PC-3 (cell line): Measurements from ENCODE around the gene MOCS1. TPM values are rescaled to one million over a fixed set of nuclear protein-coding genes. Genes with fewer than 3 reads are reported as not detected.

ENCODE experiments used
- ATAC-seq: fragments of 200-7000 bp; cut with Tn5 transposase; 2 replicates; pipeline ENCODE4 v1.9.1; 2020; ENCODE audit warnings: mild to moderate bottlenecking, moderate library complexity
- BruUV-seq: library from RNA; stranded (reverse); fragments of 400-500 nt; replicated peaks from 2 replicates; lab custom pipeline; 2021; lab: Mats Ljungman, UMichigan
- CTCF ChIA-PET: fragments of 300-600 bp; sonication (Branson Sonifier 250); formaldehyde crosslinking; loops from one replicate; lab custom pipeline; 2022; ENCODE audit warnings: antibody characterized with exemption; lab: Charles Lee
- POLR2A ChIA-PET: fragments of 300-600 bp; sonication (Branson Sonifier 250); formaldehyde crosslinking; loops from one replicate; lab custom pipeline; 2022; ENCODE audit warnings: antibody characterized with exemption; ENCODE audit not compliant: unreplicated experiment; lab: Charles Lee
- DNase-seq: peaks from one replicate; pipeline ENCODE4 v3.0.0-alpha.2; 2015
- H2AFZ ChIP-seq: fragments of 300-600 bp; sonication (generic); 2 replicates; pipeline ENCODE4 v1.6.0; 2016; ENCODE audit warnings: antibody characterized with exemption, low read length
- H3F3A ChIP-seq: fragments of 300-600 bp; sonication (generic); one replicate; pipeline ENCODE4 v1.6.0; 2017; ENCODE audit warnings: antibody characterized with exemption, low read length, control low read depth, mild to moderate bottlenecking; ENCODE audit not compliant: unreplicated experiment
- H3K27ac ChIP-seq: fragments of 300-600 bp; sonication (generic); 2 replicates; pipeline ENCODE4 v1.5.1; 2016; ENCODE audit warnings: mild to moderate bottlenecking, low read length
- H3K27me3 ChIP-seq: fragments of 300-600 bp; sonication (generic); 2 replicates; pipeline ENCODE4 v1.6.1; 2016; ENCODE audit warnings: low read length, mixed read lengths
- H3K36me3 ChIP-seq: fragments of 300-600 bp; sonication (generic); 2 replicates; pipeline ENCODE4 v1.6.1; 2016; ENCODE audit warnings: low read depth, mixed run types, low read length, mixed read lengths
- H3K4me1 ChIP-seq: fragments of 300-600 bp; sonication (generic); 2 replicates; pipeline ENCODE4 v1.5.1; 2016; ENCODE audit warnings: low read length; ENCODE audit not compliant: insufficient read depth
- H3K4me2 ChIP-seq: fragments of 300-600 bp; sonication (generic); 2 replicates; pipeline ENCODE4 v1.6.0; 2016; ENCODE audit warnings: low read length
- H3K4me3 ChIP-seq: fragments of 300-600 bp; sonication (generic); 2 replicates; pipeline ENCODE4 v1.5.1; 2016; ENCODE audit warnings: mild to moderate bottlenecking, low read length, mixed read lengths
- H3K79me2 ChIP-seq: fragments of 300-600 bp; sonication (generic); 2 replicates; pipeline ENCODE4 v1.6.1; 2017; ENCODE audit warnings: low read length, mixed read lengths
- H3K9ac ChIP-seq: fragments of 300-600 bp; sonication (generic); 2 replicates; pipeline ENCODE4 v1.6.0; 2016; ENCODE audit warnings: mild to moderate bottlenecking, low read length
- H3K9me2 ChIP-seq: fragments of 300-600 bp; sonication (generic); replicated peaks from 2 replicates; pipeline ENCODE4 v1.6.1; 2016; ENCODE audit warnings: mixed run types, low read length, mixed read lengths
- H3K9me3 ChIP-seq: fragments of 300-600 bp; sonication (generic); 2 replicates; pipeline ENCODE4 v1.6.1; 2016; ENCODE audit warnings: low read length, mixed read lengths
- H4K20me1 ChIP-seq: fragments of 300-600 bp; sonication (generic); 2 replicates; pipeline ENCODE4 v1.6.1; 2016; ENCODE audit warnings: low read length, mixed read lengths
- EZH2 ChIP-seq: fragments of 300-600 bp; sonication (generic); IDR thresholded peaks from one replicate; pipeline ENCODE4 v1.6.1; 2017; ENCODE audit warnings: antibody characterized with exemption, mild to moderate bottlenecking, low read length; ENCODE audit not compliant: unreplicated experiment
- EZH2phosphoT487 ChIP-seq: fragments of 300-600 bp; sonication (generic); IDR thresholded peaks from 2 replicates; pipeline ENCODE4 v1.6.1; 2018; ENCODE audit warnings: mild to moderate bottlenecking, antibody characterized with exemption, low read length, borderline replicate concordance
- intact Hi-C: fragments of 100-400 bp; cut with micrococcal nuclease; formaldehyde crosslinking; loops from 2 replicates; pipeline ENCODE4 v1.9.0; 2023
- total RNA-seq: library from RNA; depleted of rRNA; stranded (reverse); fragments of >200 nt; gene quantifications from 2 replicates; pipeline ENCODE4 v1.2.3, GENCODE V29; 2014
- TF ChIP-seq, protein P1 (sequence below): fragments of 300-600 bp; sonication (generic); conservative IDR thresholded peaks from 2 replicates; pipeline ENCODE4 v1.5.1; 2017; ENCODE audit warnings: antibody characterized with exemption, low read depth, mild to moderate bottlenecking, low read length

The MOCS1 gene
- total RNA-seq, 1 experiment from 2014 or later, result 6.0 TPM

DNA sequence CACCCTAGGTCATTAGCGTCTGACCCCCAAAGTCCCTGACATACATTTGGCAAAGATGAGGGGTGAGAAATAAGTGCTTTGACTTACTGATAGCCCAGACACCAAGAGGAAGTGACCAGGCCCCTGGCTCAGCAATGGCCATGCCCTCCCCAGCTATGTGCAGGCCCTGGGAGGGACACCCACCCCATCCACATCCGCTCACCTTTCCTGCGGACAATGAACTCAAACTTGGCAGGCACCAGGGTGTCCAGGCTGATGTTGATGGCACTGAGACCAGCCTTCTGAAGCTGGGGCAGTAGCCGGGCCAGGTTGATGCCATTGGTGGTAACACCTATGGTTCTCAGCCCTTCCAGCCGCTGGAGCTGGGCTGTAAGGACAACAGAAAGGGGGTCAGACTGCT lies 18.4 kb downstream of the MOCS1 start:
- Histone ChIP-seq H3K9me2 (no peaks in the 10 kb centered on the region), H3K9me3 (no peaks in the 10 kb centered on the region), H3K9ac (no peak overlapping the region), H3K27ac (no peak overlapping the region), H3F3A (no peaks in the 10 kb centered on the region), H3K27me3 (no peaks in the 10 kb centered on the region), H2AFZ (no peak overlapping the region), H3K79me2 (no peaks in the 10 kb centered on the region), H3K4me1 (no peaks in the 10 kb centered on the region), H3K4me2 (no peak overlapping the region), H3K36me3 (no peaks in the 10 kb centered on the region), H3K4me3 (no peak overlapping the region), H4K20me1 (no peaks in the 10 kb centered on the region)
- no peak for TF ChIP-seq EZH2
- TF ChIP-seq, protein P1, sequence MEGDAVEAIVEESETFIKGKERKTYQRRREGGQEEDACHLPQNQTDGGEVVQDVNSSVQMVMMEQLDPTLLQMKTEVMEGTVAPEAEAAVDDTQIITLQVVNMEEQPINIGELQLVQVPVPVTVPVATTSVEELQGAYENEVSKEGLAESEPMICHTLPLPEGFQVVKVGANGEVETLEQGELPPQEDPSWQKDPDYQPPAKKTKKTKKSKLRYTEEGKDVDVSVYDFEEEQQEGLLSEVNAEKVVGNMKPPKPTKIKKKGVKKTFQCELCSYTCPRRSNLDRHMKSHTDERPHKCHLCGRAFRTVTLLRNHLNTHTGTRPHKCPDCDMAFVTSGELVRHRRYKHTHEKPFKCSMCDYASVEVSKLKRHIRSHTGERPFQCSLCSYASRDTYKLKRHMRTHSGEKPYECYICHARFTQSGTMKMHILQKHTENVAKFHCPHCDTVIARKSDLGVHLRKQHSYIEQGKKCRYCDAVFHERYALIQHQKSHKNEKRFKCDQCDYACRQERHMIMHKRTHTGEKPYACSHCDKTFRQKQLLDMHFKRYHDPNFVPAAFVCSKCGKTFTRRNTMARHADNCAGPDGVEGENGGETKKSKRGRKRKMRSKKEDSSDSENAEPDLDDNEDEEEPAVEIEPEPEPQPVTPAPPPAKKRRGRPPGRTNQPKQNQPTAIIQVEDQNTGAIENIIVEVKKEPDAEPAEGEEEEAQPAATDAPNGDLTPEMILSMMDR, result no peak
- TF ChIP-seq EZH2phosphoT487, result no peak
- BruUV-seq, result no TSS peak
- POLR2A ChIA-PET, result no interaction called here
- ATAC-seq (no peak), DNase-seq (no peak)
- CTCF ChIA-PET, result no interaction called here
- intact Hi-C loops, result no loop called here

DNA sequence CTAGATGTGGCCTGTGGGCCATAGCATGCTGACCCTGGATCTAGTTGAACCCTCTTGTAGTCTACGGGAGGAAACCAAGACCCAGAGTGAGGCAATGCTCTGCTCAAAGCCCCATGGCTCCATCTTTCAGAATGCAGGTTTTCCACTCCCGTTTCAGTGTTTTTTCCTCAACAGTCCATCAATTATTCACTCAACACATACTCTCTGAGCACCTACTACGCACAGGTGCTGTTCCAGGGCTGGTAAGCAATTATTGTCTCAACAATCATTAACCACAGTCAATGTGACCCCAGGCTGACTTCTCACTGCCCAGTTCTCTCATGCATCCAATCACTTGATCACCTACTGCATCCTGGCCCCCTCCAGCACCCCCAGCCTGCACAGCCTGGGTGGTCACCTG lies 20.0 kb downstream of the MOCS1 start:
- POLR2A ChIA-PET, result no interaction called here
- Histone ChIP-seq H3K9me3 (no peaks in the 10 kb centered on the region), H2AFZ (no peak overlapping the region), H3K9me2 (no peaks in the 10 kb centered on the region), H3K27ac (no peak overlapping the region), H3K4me2 (no peak overlapping the region), H3K27me3 (no peaks in the 10 kb centered on the region), H3F3A (no peaks in the 10 kb centered on the region), H3K4me3 (no peak overlapping the region), H3K9ac (no peak overlapping the region), H3K79me2 (no peaks in the 10 kb centered on the region), H3K4me1 (no peaks in the 10 kb centered on the region), H4K20me1 (no peaks in the 10 kb centered on the region), H3K36me3 (no peaks in the 10 kb centered on the region)
- DNase-seq (no peak), ATAC-seq (no peak)
- CTCF ChIA-PET, result no interaction called here
- intact Hi-C loops, result no loop called here
- TF ChIP-seq EZH2 (no peak), EZH2phosphoT487 (no peak)
- TF ChIP-seq, protein P1, result no peak
- BruUV-seq, result no TSS peak

DNA sequence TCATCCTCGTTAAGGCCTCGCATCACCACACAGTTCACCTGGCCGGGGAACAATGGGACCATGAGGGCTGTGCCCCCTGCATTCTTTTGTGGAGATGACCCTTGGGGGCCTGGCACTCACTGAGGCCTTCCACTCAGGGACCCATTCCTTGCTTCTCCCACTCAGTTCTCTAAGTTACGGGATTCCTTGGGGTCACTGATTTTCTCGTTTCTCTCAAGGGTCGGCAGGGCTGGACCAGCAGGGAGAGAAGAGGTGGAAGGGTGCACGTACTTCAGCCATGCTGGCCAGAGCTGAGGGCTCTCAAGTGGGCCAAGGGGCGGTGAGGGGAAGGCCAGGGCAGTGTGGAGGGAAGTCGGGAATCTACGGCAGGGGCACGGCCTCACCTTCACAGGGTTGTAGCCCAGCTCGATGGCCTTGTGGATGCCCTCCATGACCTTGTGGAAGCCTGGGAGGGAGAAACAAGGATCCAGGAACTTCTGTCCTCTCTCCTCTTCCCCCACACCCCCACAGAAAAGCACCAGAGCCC lies 20.8 kb downstream of the MOCS1 start:
- H3K79me2 ChIP-seq, result no peaks in the 10 kb centered on the region
- no peak overlapping the region for H3K4me2 ChIP-seq
- no peaks in the 10 kb centered on the region for H3K9me2 ChIP-seq
- ATAC-seq (no peak), DNase-seq (no peak)
- no peak overlapping the region for H3K27ac ChIP-seq
- H2AFZ ChIP-seq, result no peak overlapping the region
- H3K4me1 ChIP-seq, result no peaks in the 10 kb centered on the region
- no peaks in the 10 kb centered on the region for H3K36me3 ChIP-seq
- TF ChIP-seq, protein P1, result no peak
- no peak for TF ChIP-seq EZH2phosphoT487
- TF ChIP-seq EZH2, result no peak
- ChIA-PET CTCF (no interaction called here), POLR2A (no interaction called here)
- no TSS peak for BruUV-seq
- no peaks in the 10 kb centered on the region for H3K9me3 ChIP-seq
- H4K20me1 ChIP-seq, result no peaks in the 10 kb centered on the region
- no peaks in the 10 kb centered on the region for H3K27me3 ChIP-seq
- no peak overlapping the region for H3K4me3 ChIP-seq
- H3F3A ChIP-seq, result no peaks in the 10 kb centered on the region
- H3K9ac ChIP-seq, result no peak overlapping the region
- intact Hi-C loops, result no loop called here
